ENCODE results near the gene MAP2K7.

MAP2K7 gene

DNA sequence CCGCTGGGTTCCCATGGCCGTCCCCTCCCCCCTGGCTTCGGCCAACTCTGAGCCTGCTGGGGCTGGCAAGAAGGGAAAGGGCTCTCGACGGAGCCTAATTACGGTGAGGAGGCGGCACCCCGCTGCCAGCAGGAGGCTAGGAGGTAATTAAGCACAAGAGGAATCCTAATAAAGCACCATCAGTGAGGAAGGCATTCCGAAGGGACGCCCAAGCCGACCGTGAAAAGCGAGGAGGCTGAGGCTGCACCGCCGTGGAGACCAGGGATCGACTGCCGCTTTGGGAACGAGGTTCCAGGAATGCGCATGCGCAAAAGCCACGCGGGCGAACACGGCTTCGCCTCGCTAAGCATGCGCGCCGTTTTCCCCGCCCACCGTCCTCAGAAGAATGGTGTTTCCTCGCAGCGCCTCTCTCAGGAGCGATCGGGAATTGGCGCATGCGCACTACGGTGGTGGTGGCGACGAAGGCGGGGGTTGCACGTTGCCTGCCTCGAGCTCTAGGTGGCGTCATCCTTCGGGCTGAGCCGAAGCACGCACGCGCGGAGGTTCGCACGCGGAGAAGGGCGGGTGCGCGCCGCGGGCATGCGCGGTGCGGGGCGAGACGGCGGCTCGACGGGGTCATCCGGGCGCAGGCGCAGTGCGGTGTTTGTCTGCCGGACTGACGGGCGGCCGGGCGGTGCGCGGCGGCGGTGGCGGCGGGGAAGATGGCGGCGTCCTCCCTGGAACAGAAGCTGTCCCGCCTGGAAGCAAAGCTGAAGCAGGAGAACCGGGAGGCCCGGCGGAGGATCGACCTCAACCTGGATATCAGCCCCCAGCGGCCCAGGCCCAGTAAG is at the start of gene MAP2K7:
TSS of gene MAP2K7 (plus strand) at position 634 of the 830 bp plus-strand sequence. CDS start at position 702, 68 bp downstream.
- H3K4me3 ChIP-seq (ENCODE audit: low read depth, low read length) = peak within 1 kb of the TSS; percentile 91
- DNase-seq (ENCODE audit: low read depth, low spot score) = peak; percentile 99
- in situ Hi-C loops (cut with HindIII; ENCODE audit: low sequenced_read_pairs) = no loop called here
- peak; percentile 60 for TF ChIP-seq CTCF (IDR thresholded peaks at IDR 0.05; ENCODE audit: low read depth, low read length)

- in situ Hi-C loops (cut with HindIII; ENCODE audit: low sequenced_read_pairs) = no loop called here
- DNase-seq (ENCODE audit: low read depth, low spot score) = no peak
- H3K4me3 ChIP-seq (ENCODE audit: low read depth, low read length) = no peak overlapping the region
- TF ChIP-seq CTCF (IDR thresholded peaks at IDR 0.05; ENCODE audit: low read depth, low read length) = no peak
These were observed 48.1 kb upstream of the MAP2K7 start for GRCh38 chr19:7855426-7856108.

DNA sequence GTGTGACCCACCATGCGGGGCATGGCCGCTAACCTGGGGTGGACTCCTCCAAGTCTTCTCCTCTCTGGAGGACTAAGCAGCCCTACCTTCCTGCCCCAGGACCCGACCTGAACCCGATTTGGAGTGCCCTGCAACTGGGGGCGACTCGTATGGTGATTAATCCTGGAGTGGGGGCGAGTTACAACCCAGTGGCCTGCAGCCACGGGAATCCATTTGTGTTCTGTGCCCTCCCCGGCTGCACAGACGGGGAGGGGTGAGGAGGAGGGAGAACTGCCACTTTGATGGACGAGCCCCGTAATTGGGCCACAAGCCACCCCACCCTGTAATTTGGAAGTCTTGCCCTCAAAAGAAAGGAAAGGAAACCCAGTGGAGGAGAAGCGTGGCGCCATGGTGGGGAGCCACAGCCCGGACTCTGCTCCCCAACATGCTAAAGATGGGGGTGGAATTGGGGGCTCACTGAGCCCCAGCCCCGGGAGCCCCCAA is 47.5 kb upstream of the MAP2K7 start:
- TF ChIP-seq CTCF (IDR thresholded peaks at IDR 0.05; ENCODE audit: low read depth, low read length) = no peak
- H3K4me3 ChIP-seq (ENCODE audit: low read depth, low read length) = no peak overlapping the region
- no peak for DNase-seq (ENCODE audit: low read depth, low spot score)
- in situ Hi-C loops (cut with HindIII; ENCODE audit: low sequenced_read_pairs) = no loop called here

DNA sequence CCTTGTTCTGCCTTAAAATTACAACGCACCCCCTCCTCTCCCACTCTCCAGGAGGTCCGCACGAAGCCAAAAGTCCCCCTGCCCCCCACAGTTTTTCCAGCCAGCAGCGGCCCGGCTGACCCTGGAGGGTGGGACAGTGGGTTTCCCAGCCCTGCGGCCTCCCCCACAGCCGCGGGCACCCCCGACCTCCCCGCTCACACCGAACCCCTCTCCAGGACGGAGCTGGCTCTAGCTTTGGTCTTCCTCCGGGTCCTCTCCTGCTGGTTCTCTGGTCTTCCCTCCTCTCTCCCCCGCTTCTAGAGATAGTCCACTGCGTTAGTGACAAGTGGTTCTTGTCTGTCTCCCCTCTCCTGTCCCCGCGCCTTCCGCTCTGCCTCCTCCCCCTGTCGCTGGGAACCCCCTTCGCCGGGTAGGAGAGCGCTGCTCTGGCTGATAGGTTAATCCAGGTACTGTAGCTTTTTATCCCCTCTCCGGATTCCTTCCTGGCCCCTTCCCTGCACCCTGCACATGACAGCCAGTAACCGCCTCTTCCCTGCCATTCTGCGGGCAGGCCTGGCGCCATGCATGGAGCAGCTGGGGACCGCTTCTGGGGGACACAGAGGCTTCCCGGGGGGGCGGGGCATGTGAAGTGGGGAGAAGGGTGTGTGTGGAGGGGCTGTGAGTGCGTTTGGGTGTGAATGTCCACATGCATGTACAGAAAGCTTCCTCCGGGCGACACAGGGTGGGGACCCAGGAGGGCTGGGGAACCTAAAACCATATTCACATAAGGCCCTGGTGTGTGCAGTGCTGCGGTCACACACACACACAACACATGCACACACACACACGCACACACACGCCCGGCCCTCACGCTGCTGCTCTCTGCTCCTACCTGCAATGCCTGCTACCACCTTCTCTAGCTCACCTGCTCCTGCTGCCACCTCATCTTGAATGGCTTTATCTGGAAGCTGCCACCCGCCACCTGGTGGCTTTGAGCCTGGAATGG is 46.7 kb upstream of the MAP2K7 start:
- no peak for DNase-seq (ENCODE audit: low read depth, low spot score)
- in situ Hi-C loops (cut with HindIII; ENCODE audit: low sequenced_read_pairs) = no loop called here
- no peak overlapping the region for H3K4me3 ChIP-seq (ENCODE audit: low read depth, low read length)
- TF ChIP-seq CTCF (IDR thresholded peaks at IDR 0.05; ENCODE audit: low read depth, low read length) = no peak

DNA sequence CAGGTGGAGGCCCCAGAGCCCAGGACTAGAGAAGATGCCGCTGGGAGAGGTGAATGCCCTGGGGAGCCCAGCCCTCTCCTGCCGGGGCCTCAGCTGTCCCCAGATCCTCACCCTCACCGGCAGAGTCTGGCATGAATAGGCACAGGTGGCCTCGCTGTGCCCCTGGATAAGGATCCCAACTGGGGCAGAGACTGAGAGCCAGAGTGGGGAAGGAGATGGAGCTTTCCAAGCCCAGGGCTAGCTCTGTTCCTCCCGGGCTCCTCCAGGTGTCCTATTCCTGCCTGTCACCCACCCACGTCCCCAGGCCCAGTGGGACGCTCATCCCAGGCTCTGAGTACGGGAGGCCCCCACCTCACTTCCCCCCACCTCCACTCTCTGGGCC is 46.0 kb upstream of the MAP2K7 start:
- no peak overlapping the region for H3K4me3 ChIP-seq (ENCODE audit: low read depth, low read length)
- DNase-seq (ENCODE audit: low read depth, low spot score) = no peak
- in situ Hi-C loops (cut with HindIII; ENCODE audit: low sequenced_read_pairs) = no loop called here
- TF ChIP-seq CTCF (IDR thresholded peaks at IDR 0.05; ENCODE audit: low read depth, low read length) = no peak

Measured in astrocyte of the spinal cord (primary cell).